8988T (cell line): ENCODE data around the gene PLEKHH3.
"Not testable (repeated sequence)": the region's sequence is repeated elsewhere in the genome, so short reads cannot be mapped to it uniquely, and the experiment has no call there.

Experiments used
- DNase-seq: peaks from one replicate; pipeline ENCODE4 v3.0.0; 2011

Gene PLEKHH3

GRCh38 chr17:42627032-42627764 is 49.6 kb downstream of the PLEKHH3 start:
- DNase-seq: not testable (repeated sequence)

GRCh38 chr17:42623732-42624596 is 52.8 kb downstream of the PLEKHH3 start:
- no peak for DNase-seq

GRCh38 chr17:42623271-42623670 is 53.5 kb downstream of the PLEKHH3 start:
- DNase-seq: no peak

GRCh38 chr17:42621987-42622386 is 54.8 kb downstream of the PLEKHH3 start:
- DNase-seq: not testable (repeated sequence)

GRCh38 chr17:42618442-42619150 is 58.2 kb downstream of the PLEKHH3 start:
- DNase-seq: peak; percentile 32

GRCh38 chr17:42617956-42618431 is 58.8 kb downstream of the PLEKHH3 start:
- DNase-seq: no peak
